Measurements from ENCODE around the gene AIF1L.

DNA sequence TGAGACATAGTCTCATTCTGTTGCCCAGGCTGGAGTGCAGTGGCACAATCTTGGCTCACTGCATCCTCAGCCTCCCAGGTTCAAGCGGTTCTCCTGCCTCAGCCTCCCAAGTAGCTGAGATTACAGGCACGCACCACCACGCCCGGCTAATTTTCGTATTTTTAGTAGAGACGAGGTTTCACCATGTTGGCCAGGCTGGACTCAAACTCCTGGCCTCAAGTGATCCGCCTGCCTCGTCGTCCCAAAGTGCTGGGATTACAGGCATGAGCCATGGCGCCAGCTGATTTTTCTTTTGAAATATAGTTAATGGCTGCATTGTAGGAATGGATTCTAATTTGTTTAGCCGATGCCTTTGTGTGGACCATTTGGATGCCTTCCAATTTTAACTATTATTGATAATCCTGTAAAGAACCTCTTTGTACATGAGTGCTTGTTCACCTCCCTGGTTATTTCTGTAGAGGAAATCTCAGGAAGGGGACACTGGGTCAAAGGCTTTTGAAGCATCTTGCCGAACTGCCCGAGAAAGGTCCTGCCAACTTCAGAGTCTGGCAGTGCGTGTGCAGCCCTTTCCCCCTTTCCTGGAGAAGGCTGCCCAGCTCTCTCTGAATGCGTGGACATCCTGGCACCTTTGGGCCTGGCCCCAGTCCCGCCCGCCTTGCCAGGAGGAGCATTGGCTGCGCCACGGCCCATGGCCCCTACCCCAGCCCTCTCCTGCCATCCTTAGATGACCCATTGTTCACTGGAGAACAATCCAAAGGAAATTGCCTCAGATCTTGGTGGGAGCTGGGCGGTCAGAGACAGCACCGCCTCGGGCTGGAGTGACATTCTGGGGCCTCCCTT lies 20.2 kb downstream of the AIF1L start:
- TF ChIP-seq POLR2A (IDR thresholded peaks at IDR 0.05) (no peak), CTCF (IDR thresholded peaks at IDR 0.05) (no peak), POLR2AphosphoS5 (IDR thresholded peaks at IDR 0.05) (no peak)
